Measurements from ENCODE around the gene PCCA. TPM values are rescaled to one million over a fixed set of nuclear protein-coding genes. Genes with fewer than 3 reads are reported as not detected.
"Not testable (repeated sequence)": the region's sequence is repeated elsewhere in the genome, so short reads cannot be mapped to it uniquely, and the experiment has no call there.

The PCCA gene
- total RNA-seq, 5 donors from 2014 or later (not counting 1 experiment from before 2014, with no cell fraction given), result 7.6 to 16.8 (median 10.2) TPM

DNA sequence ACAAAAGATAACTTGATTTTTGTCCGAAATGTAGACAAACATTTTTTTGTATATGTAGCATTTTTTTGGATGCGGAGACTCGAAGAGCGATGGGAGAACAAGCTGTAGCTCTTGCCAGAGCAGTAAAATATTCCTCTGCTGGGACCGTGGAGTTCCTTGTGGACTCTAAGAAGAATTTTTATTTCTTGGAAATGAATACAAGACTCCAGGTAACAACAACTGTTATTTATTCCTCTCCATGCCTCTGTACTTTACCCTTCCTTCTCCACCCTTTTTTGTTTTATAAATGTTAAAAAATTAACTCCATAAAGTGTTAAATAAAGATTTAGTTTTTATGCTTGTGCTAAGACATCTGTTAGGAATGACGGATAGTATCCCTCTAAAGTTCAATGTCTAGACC is 184.2 kb downstream of the PCCA start:
- Mint-ChIP-seq H3K36me3 (peaks cover 61% of the 10 kb centered on the region), H3K4me3 (no peak overlapping the region), H3K27me3 (no peaks in the 10 kb centered on the region), H3K9me3 (no peaks in the 10 kb centered on the region), H3K4me1 (no peaks in the 10 kb centered on the region), H3K27ac (no peak overlapping the region)
- 100% methylated on average over 2 of the region's 6 CpGs for WGBS (ENCODE audit: insufficient coverage)
- DNase-seq, result no peak
- Histone ChIP-seq H3K4me3 (ENCODE audit: control insufficient read depth in 1 of 2, extremely low read depth in 1 of 2, low read length in 1 of 2) (no peak overlapping the region), H3K36me3 (ENCODE audit: control insufficient read depth in 2 of 2, extremely low read depth in 1 of 2, insufficient read depth in 1 of 2, low read length in 1 of 2) (no peaks in the 10 kb centered on the region), H3K27ac (ENCODE audit: low read length) (no peak overlapping the region), H3K9me3 (no peaks in the 10 kb centered on the region), H3K27me3 (replicated peaks in 1 of 2; ENCODE audit: control insufficient read depth in 2 of 2, extremely low read depth in 1 of 2, insufficient read depth in 2 of 2, low read length in 1 of 2) (no peaks in the 10 kb centered on the region), H3K4me1 (ENCODE audit: control insufficient read depth in 1 of 2, extremely low read depth in 1 of 2, insufficient read depth in 2 of 2, low read length in 2 of 2) (no peaks in the 10 kb centered on the region)
- no peak for ATAC-seq (replicated peaks in 1 of 4)
- ChIA-PET POLR2A (no interaction called here), CTCF (no interaction called here)

DNA sequence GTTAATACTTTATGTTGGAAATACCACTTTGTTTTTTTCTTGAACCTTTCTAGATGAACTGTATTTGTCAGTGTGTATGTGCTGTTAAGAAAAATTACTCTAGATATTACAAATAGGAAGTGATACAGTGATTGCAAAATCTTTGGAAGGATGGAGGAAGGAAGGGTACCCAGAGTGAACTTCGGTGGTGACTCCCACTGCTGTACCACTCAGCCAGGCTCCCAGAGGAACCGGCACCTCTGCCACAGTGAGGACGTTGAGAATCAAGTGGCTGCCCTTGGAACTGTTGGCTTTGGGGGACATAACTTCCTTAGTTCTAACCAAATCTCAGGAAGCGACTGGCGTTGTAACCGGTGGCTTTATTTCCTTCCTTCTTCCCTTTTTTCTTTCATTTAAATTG is 184.7 kb downstream of the PCCA start:
- ChIA-PET CTCF (no interaction called here), POLR2A (interaction anchor here in 1 of 2 donors (0.7 kb wide), 1 partner anchor 154 kb away, joined by 4 read pairs; no protein-coding TSS in a partner anchor)
- H3K27me3 Mint-ChIP-seq, result no peaks in the 10 kb centered on the region
- Histone ChIP-seq H3K4me1 (ENCODE audit: control insufficient read depth in 1 of 2, extremely low read depth in 1 of 2, insufficient read depth in 2 of 2, low read length in 2 of 2) (no peaks in the 10 kb centered on the region), H3K4me3 (ENCODE audit: control insufficient read depth in 1 of 2, extremely low read depth in 1 of 2, low read length in 1 of 2) (no peak overlapping the region), H3K9me3 (no peaks in the 10 kb centered on the region), H3K36me3 (ENCODE audit: control insufficient read depth in 2 of 2, extremely low read depth in 1 of 2, insufficient read depth in 1 of 2, low read length in 1 of 2) (no peaks in the 10 kb centered on the region), H3K27me3 (replicated peaks in 1 of 2; ENCODE audit: control insufficient read depth in 2 of 2, extremely low read depth in 1 of 2, insufficient read depth in 2 of 2, low read length in 1 of 2) (no peaks in the 10 kb centered on the region), H3K27ac (ENCODE audit: low read length) (no peak overlapping the region)
- no peak for DNase-seq
- H3K36me3 Mint-ChIP-seq, result peaks cover 57% of the 10 kb centered on the region
- H3K4me3 Mint-ChIP-seq, result no peak overlapping the region
- no peak for ATAC-seq (replicated peaks in 1 of 4)
- H3K27ac Mint-ChIP-seq, result no peak overlapping the region
- no peaks in the 10 kb centered on the region for H3K4me1 Mint-ChIP-seq
- H3K9me3 Mint-ChIP-seq, result no peaks in the 10 kb centered on the region
- no CpG with 5 or more reads among the region's 6 CpGs for WGBS (ENCODE audit: insufficient coverage)

DNA sequence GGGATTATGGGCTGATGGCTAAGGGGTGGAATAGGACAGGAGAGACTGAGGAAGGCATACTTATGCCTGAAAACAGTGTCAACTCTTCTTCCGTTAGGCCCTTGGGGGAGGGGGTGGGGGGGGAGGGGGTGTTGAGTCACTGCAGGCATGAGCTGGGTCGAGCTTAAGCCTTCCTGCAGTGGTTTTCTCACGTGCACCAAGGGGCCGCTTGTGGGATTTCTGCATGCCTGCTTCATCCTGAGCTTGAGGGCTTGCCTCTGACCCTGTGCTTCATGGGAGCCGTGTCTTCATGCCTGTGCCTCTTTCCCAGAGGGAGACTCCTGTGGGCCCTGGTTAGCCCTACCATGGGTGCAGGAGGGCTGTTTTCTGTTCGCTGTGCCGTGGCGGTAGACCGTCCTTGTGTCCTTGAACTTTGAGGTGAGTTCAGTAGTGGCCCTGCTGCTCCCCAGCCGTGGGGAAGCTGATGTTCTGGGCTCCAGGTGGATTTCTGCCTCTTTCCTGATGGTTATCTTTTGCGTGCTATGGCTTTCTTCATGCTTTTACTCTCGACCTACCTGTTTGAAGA is 186.1 kb downstream of the PCCA start:
- CTCF ChIA-PET, result no interaction called here
- H3K27ac Mint-ChIP-seq, result no peak overlapping the region
- no peaks in the 10 kb centered on the region for H3K36me3 ChIP-seq (ENCODE audit: control insufficient read depth in 2 of 2, extremely low read depth in 1 of 2, insufficient read depth in 1 of 2, low read length in 1 of 2)
- no peak overlapping the region for H3K27ac ChIP-seq (ENCODE audit: low read length)
- no peak overlapping the region for H3K4me3 ChIP-seq (ENCODE audit: control insufficient read depth in 1 of 2, extremely low read depth in 1 of 2, low read length in 1 of 2)
- DNase-seq, result no peak
- H3K27me3 ChIP-seq (replicated peaks in 1 of 2; ENCODE audit: control insufficient read depth in 2 of 2, extremely low read depth in 1 of 2, insufficient read depth in 2 of 2, low read length in 1 of 2), result no peaks in the 10 kb centered on the region
- H3K4me1 ChIP-seq (ENCODE audit: control insufficient read depth in 1 of 2, extremely low read depth in 1 of 2, insufficient read depth in 2 of 2, low read length in 2 of 2), result no peaks in the 10 kb centered on the region
- WGBS (ENCODE audit: insufficient coverage), result 94% methylated on average over 7 of the region's 12 CpGs
- no peaks in the 10 kb centered on the region for H3K4me1 Mint-ChIP-seq
- POLR2A ChIA-PET, result no interaction called here
- H3K36me3 Mint-ChIP-seq, result peaks cover 45% of the 10 kb centered on the region
- no peak overlapping the region for H3K4me3 Mint-ChIP-seq
- no peaks in the 10 kb centered on the region for H3K9me3 Mint-ChIP-seq
- no peaks in the 10 kb centered on the region for H3K27me3 Mint-ChIP-seq
- no peaks in the 10 kb centered on the region for H3K9me3 ChIP-seq
- no peak for ATAC-seq (replicated peaks in 1 of 4)

DNA sequence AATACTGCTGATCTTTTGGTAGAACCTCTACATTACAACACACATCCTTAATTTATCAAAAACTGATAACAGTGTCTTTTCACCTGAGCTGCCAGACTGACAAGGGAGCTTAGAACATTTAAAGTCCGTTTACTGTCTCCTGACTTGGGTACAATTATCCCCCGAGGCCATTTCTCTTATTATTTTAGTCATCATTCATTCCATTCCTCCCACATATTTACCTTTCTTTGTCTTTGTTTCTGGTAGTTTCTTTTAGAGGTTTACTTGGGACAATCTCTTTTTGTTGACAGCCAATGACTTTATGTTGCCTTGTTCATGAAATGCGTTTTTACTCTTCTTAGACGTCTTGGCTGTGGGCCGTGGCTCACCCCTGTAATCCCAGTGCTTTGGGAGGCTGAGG is 186.9 kb downstream of the PCCA start:
- Histone ChIP-seq H3K27me3 (replicated peaks in 1 of 2; ENCODE audit: control insufficient read depth in 2 of 2, extremely low read depth in 1 of 2, insufficient read depth in 2 of 2, low read length in 1 of 2) (no peaks in the 10 kb centered on the region), H3K36me3 (ENCODE audit: control insufficient read depth in 2 of 2, extremely low read depth in 1 of 2, insufficient read depth in 1 of 2, low read length in 1 of 2) (no peaks in the 10 kb centered on the region), H3K4me3 (ENCODE audit: control insufficient read depth in 1 of 2, extremely low read depth in 1 of 2, low read length in 1 of 2) (no peak overlapping the region), H3K4me1 (ENCODE audit: control insufficient read depth in 1 of 2, extremely low read depth in 1 of 2, insufficient read depth in 2 of 2, low read length in 2 of 2) (no peaks in the 10 kb centered on the region), H3K9me3 (no peaks in the 10 kb centered on the region), H3K27ac (ENCODE audit: low read length) (no peak overlapping the region)
- ChIA-PET CTCF (no interaction called here), POLR2A (no interaction called here)
- Mint-ChIP-seq H3K9me3 (no peaks in the 10 kb centered on the region), H3K27ac (no peak overlapping the region), H3K4me1 (no peaks in the 10 kb centered on the region), H3K36me3 (peaks cover 48% of the 10 kb centered on the region), H3K4me3 (no peak overlapping the region), H3K27me3 (no peaks in the 10 kb centered on the region)
- WGBS (ENCODE audit: insufficient coverage), result 80% methylated on average over 1 of the region's 5 CpGs
- ATAC-seq (replicated peaks in 1 of 4) (no peak), DNase-seq (no peak)

DNA sequence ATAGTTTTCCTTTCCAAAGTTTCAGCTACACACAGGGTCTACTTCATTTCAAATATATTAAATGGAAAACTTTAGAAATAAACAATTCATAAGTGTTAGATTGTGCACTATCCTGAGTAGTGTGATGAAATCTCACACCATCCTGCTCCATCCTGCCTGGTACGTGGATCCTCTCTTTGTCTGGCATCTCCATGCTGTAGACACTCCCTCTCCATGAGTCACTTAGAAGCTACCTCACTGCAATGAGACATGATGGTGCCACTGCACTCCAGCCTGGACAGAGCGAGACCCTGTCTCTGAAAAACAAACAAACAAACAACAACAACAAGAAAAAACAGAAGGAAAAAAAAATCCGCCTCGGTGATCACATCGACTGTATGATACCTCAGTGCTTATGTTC is 191.8 kb downstream of the PCCA start:
- no peak overlapping the region for H3K4me3 ChIP-seq (ENCODE audit: control insufficient read depth in 1 of 2, extremely low read depth in 1 of 2, low read length in 1 of 2)
- Mint-ChIP-seq H3K36me3 (peaks cover 29% of the 10 kb centered on the region), H3K4me3 (no peak overlapping the region), H3K9me3 (no peaks in the 10 kb centered on the region), H3K27me3 (no peaks in the 10 kb centered on the region), H3K27ac (no peak overlapping the region), H3K4me1 (no peaks in the 10 kb centered on the region)
- DNase-seq (no peak), ATAC-seq (replicated peaks in 1 of 4) (no peak)
- H3K27me3 ChIP-seq (replicated peaks in 1 of 2; ENCODE audit: control insufficient read depth in 2 of 2, extremely low read depth in 1 of 2, insufficient read depth in 2 of 2, low read length in 1 of 2), result no peaks in the 10 kb centered on the region
- H3K36me3 ChIP-seq (ENCODE audit: control insufficient read depth in 2 of 2, extremely low read depth in 1 of 2, insufficient read depth in 1 of 2, low read length in 1 of 2), result peaks cover 0 to 2% of the 10 kb centered on the region in 2 donors
- POLR2A ChIA-PET, result no interaction called here
- WGBS (ENCODE audit: insufficient coverage), result no CpG with 5 or more reads among the region's 5 CpGs
- H3K4me1 ChIP-seq (ENCODE audit: control insufficient read depth in 1 of 2, extremely low read depth in 1 of 2, insufficient read depth in 2 of 2, low read length in 2 of 2), result no peaks in the 10 kb centered on the region
- no peak overlapping the region for H3K27ac ChIP-seq (ENCODE audit: low read length)
- H3K9me3 ChIP-seq, result no peaks in the 10 kb centered on the region
- CTCF ChIA-PET, result no interaction called here

DNA sequence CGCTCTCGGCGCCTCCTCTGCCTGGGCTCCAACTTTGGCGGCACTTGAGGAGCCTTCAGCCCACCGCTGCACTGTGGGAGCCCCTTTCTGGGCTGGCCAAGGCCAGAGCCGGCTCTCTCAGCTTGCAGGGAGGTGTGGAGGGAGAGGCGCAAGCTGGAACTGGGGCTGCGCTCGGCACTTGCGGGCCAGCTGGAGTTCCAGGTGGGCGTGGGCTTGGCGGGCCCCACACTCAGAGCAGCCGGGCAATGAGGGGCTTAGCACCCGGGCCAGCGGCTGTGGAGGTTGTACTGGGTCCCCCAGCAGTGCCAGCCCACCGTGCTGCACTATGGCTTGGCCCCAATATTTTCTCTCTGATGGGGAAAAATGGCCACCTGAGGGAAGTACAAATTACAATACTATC is 193.4 kb downstream of the PCCA start:
- POLR2A ChIA-PET; H3K4me3 Mint-ChIP-seq; H3K27ac ChIP-seq (ENCODE audit: low read length); H3K9me3 ChIP-seq; DNase-seq; H3K4me3 ChIP-seq (ENCODE audit: control insufficient read depth in 1 of 2, extremely low read depth in 1 of 2, low read length in 1 of 2); H3K4me1 ChIP-seq (ENCODE audit: control insufficient read depth in 1 of 2, extremely low read depth in 1 of 2, insufficient read depth in 2 of 2, low read length in 2 of 2); H3K27me3 ChIP-seq (replicated peaks in 1 of 2; ENCODE audit: control insufficient read depth in 2 of 2, extremely low read depth in 1 of 2, insufficient read depth in 2 of 2, low read length in 1 of 2); H3K27me3 Mint-ChIP-seq; H3K36me3 ChIP-seq (ENCODE audit: control insufficient read depth in 2 of 2, extremely low read depth in 1 of 2, insufficient read depth in 1 of 2, low read length in 1 of 2); H3K9me3 Mint-ChIP-seq; H3K4me1 Mint-ChIP-seq; CTCF ChIA-PET; ATAC-seq (replicated peaks in 1 of 4); H3K27ac Mint-ChIP-seq: not testable (repeated sequence)
- 89% methylated on average over 7 of the region's 16 CpGs for WGBS (ENCODE audit: insufficient coverage)
- H3K36me3 Mint-ChIP-seq, result peaks cover 19% of the 10 kb centered on the region

Data from T-cell (primary cell).